Cortex of kidney (tissue), 1 donor: ENCODE results near the gene RHBDF2.

Source experiments
- DNase-seq: peaks from one replicate; lab custom pipeline; 2025; lab: John Stamatoyannopoulos, UW

RHBDF2 gene

DNA sequence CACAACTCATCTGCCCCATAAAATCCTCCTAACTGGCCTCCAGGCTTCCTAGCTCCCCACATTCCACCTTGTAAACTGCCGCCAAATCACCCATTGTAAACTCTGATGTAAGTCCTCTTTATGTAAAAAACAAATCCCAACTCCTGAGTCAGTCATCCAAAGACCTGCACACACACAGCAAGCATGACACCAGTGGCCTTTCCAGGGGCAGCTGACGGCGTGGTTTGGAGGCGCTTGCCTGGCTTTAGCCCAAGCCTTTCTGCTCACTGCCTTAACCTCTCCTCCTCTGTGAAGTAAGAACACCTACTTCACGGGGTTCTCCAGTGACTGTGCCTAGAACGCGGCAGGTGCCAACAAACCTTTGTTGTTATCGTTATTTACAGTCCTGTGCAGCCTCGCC, 62.3 kb downstream of the RHBDF2 start:
- DNase-seq = no peak

DNA sequence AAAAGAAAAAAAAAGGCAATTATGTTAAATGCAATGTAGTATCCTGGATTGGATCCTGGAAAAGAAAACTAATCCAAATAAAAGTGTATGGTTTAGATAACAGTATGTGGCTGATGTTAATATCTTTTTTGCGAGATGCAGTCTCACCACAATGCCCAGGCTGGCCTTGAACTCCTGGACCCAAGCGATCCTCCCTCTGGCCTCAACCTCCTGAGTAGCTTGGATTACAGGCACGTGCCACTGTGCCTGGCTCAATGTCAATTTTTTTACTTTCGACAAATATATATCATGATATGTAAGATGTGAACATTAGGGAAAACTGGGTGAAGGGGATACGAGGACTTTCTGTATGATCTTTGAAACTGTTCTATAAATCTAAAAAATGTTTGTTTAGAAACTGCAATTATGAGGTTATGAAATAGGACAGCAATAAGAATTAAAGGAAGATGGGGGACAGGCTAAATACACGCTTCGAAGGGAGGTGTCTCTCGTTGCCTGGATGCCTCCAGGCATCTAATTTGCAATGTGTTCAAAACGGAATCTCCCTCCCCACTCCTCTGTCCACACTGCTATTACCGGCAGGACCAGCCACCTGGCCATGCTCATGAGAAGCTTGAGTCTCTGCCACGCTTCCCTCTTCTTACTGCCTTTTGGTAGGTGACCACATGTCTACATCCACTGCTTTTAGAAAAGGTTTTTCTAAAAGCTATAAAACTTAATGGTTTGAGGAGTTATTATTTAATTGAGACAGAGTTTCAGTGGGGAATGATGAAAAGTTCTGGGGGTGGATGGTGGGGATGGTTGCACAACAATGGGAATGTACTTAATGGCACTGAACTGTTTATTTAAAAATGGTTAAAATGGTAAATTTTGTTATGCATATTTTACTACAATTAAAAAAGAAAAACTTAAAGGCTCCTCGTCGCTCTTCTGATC, 63.5 kb downstream of the RHBDF2 start:
- no peak for DNase-seq

DNA sequence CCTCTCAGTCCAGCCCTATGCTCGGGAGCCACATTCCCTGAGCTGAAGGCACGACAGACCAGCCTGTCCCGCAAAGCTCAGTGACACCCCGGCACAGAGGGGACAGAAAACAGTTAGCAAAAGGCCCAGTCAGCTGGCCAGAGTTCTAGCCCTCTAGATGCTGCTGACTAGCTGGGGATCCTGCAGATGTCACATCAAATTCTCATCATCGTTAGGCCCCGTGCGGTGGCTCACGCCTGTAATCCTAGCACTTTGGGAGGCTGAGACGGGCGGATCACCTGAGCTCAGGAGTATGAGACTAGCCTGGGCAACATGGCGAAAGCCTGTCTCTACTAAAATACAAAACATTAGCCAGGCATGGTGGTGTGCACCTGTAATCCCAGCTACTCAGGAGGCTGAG, 65.5 kb downstream of the RHBDF2 start:
- DNase-seq = no peak

- DNase-seq = no peak
These were observed 66.4 kb downstream of the RHBDF2 start for GRCh38 chr17:76434870-76435269.

- DNase-seq = no peak
These were observed 67.5 kb downstream of the RHBDF2 start for GRCh38 chr17:76433693-76434092.

- DNase-seq = no peak
These were observed 68.4 kb downstream of the RHBDF2 start for GRCh38 chr17:76432712-76433336.

- no peak for DNase-seq
These were observed 69.2 kb downstream of the RHBDF2 start for GRCh38 chr17:76432004-76432403.

DNA sequence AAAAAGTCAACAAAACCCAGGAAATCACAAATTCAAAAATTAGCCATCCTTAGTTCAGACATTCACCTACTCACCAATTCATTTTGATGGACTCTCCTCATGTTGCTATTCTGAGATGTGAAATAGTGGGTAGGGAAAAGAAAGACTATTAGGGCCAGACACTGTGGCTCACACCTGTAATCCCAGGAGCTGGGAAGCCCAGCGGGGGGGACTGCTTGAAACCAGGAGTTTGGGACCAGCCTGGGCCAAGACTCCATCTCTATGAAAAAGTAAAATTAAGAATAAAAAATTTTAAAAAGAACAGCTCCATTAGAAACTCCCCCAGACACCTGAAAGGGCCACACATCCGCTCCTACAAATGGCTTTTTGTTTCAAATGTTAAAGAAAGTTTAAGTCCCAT, 69.7 kb downstream of the RHBDF2 start:
- no peak for DNase-seq

DNA sequence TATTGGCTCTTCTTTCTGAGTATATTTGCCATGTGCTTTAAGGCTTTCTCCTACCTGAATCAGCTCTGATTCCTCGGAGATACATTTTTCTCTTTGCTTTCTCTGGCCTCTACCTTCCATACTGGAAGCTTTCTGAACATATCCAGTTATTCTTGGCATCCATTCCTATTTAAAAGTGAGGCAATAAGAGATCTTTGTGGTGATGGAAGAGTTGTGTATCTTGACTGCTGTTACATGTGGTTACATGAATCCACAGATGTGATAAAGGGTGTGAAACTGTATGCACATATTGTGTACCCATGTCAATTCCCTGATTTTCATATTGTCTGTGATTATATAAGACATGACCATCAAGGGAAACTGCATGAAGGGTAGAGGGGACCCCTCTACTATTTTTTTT, 72.7 kb downstream of the RHBDF2 start:
- DNase-seq = no peak

DNA sequence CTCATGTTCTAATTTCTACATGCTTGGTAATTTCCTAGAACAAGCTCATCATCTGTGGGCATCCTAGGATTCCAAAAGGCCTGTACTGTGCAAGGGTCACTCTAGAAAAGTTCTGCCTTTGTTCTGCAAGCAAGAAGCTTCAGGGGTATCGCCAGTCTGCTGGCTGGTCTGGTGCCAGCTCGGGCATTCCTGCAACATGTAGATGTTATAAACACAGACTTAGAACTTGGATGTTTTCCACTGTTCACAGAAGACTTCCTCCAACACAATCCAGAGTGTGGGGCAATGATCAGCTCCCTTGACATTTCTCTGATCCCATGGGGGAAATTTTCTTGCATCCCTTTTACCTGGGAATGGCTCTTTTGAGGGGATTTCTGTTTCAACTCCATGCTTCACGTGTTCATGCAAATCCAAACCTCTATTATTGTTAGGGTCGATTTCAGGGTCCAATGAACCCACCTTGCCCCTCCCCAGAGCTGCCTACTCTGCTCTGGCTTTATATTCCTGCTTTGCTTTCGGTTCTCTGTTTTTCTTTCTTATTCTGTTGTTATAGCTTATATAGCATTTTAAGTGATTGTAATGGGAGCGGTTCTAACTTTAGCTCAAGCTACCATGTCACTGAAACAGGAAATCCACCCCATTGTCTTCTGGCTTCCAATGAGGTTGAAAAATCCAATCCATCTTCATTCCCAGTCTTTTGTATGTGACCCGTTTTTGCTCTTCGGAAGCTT, 73.6 kb downstream of the RHBDF2 start:
- DNase-seq = no peak

GRCh38 chr17:76426853-76427252, 74.4 kb downstream of the RHBDF2 start:
- no peak for DNase-seq

- DNase-seq = no peak
These were observed 78.4 kb downstream of the RHBDF2 start for GRCh38 chr17:76422860-76423259.

- DNase-seq = no peak
These were observed 78.8 kb downstream of the RHBDF2 start for GRCh38 chr17:76422406-76422805.

DNA sequence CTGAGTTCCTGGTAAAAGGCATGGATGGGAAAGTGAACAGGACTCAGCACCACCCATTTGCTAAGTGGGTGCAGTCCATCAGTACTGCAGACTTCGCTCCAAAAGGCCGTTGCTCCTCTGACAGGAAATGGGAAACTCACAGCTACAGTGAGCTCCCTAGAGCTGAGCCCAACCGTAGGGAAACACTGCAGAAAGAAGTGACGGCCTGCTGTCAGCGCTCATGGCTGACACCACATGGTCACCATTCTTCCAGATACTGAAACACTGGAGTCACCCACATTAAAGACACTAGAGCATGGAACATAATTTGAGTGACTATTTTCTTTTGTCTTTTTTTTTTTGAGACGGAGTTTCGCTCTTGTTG, 80.2 kb downstream of the RHBDF2 start:
- DNase-seq = no peak
